K562 (cell line): ENCODE measurements around the gene PCSK6. TPM values are rescaled to one million over a fixed set of nuclear protein-coding genes. Genes with fewer than 3 reads are reported as not detected.

Experiments
- ATAC-seq: fragments of 200-7000 bp; cut with Tn5 transposase; 3 replicates; pipeline ENCODE4 v1.9.1; 2020; ENCODE audit warnings: moderate library complexity
- BruUV-seq: library from RNA; stranded (reverse); fragments of 400-500 nt; replicated peaks from 2 replicates; lab custom pipeline; 2021; lab: Mats Ljungman, UMichigan
- CTCF ChIA-PET: fragments of 300-600 bp; formaldehyde crosslinking; extraction: SDS; loops from one replicate; lab custom pipeline; 2021; ENCODE audit warnings: low intra/inter-chr PET ratio; lab: Yijun Ruan, JAX
- POLR2A ChIA-PET: fragments of 300-600, 350-650 bp; sonication (Branson Sonifier 250); formaldehyde crosslinking; extraction: SDS; loops from one replicate; lab custom pipeline; 2021; ENCODE audit warnings: antibody characterized with exemption, inconsistent platforms; lab: Yijun Ruan, JAX
- DNase-seq, 4 experiments: peaks; one replicate each; pipeline versions ENCODE4 v3.0.0 to v3.0.0-alpha.2; 2011 to 2018; ENCODE audit warnings: low spot score in 3 of 4, mixed read lengths in 3 of 4; ENCODE audit errors: extremely low read depth in 1 of 4
- FAIRE-seq: peaks from 2 replicates; lab custom pipeline; 2011; peaks lifted over from hg19 to GRCh38; lab: Jason Lieb, UNC
- H2AFZ ChIP-seq: 2 replicates; pipeline ENCODE4 v1.6.0; 2011; ENCODE audit warnings: low read depth, low read length, control low read depth, inconsistent platforms
- H3K27ac ChIP-seq: fragments of 200-600 bp; 3 replicates; pipeline ENCODE4 v1.8.0; 2011; ENCODE audit warnings: low read depth, mild to moderate bottlenecking, control low read depth, inconsistent platforms, low read length, moderate library complexity, mixed read lengths; ENCODE audit errors: extremely low read depth
- H3K27me3 ChIP-seq, 2 experiments: fragments of 300-600 bp in 1 of 2; 2 replicates in 1 of 2; 3 replicates in 1 of 2; pipeline versions ENCODE4 v1.6.0 to v1.8.0; 2011; ENCODE audit warnings: inconsistent platforms in 2 of 2, low read length in 2 of 2, mild to moderate bottlenecking in 1 of 2, mixed read lengths in 1 of 2, moderate library complexity in 1 of 2; ENCODE audit not compliant: control insufficient read depth in 2 of 2, insufficient read depth in 2 of 2
- H3K36me3 ChIP-seq: fragments of 300-600 bp; 3 replicates; pipeline ENCODE4 v1.8.0; 2011; ENCODE audit warnings: mild to moderate bottlenecking, low read length, inconsistent platforms; ENCODE audit not compliant: control insufficient read depth, insufficient read depth
- H3K4me1 ChIP-seq, 2 experiments: fragments of 200-600 bp in 1 of 2; replicated peaks in 1 of 2; 2 replicates in 1 of 2; 3 replicates in 1 of 2; pipeline versions ENCODE4 v1.5.1 to v1.8.0; 2011; ENCODE audit warnings: inconsistent platforms in 2 of 2, low read length in 2 of 2, mild to moderate bottlenecking in 1 of 2, mixed read lengths in 1 of 2, moderate library complexity in 1 of 2; ENCODE audit not compliant: control insufficient read depth in 2 of 2, insufficient read depth in 2 of 2
- H3K4me2 ChIP-seq: 2 replicates; pipeline ENCODE4 v1.6.1; 2011; ENCODE audit warnings: low read length, control low read depth, inconsistent platforms, mixed read lengths; ENCODE audit not compliant: insufficient read depth
- H3K4me3 ChIP-seq: fragments of 200-600 bp; sonication (generic), shearing (Covaris generic); 2 replicates; pipeline ENCODE4 v1.5.1; 2016; ENCODE audit warnings: control low read depth, inconsistent platforms
- H3K79me2 ChIP-seq: fragments of 200-600 bp; 3 replicates; pipeline ENCODE4 v1.8.0; 2011; ENCODE audit warnings: low read length, inconsistent platforms; ENCODE audit not compliant: control insufficient read depth, insufficient read depth
- H3K9ac ChIP-seq, 2 experiments: 2 replicates each; pipeline versions ENCODE4 v1.6.0 to v1.6.1; 2011; ENCODE audit warnings: low read depth in 2 of 2, low read length in 2 of 2, control low read depth in 1 of 2, inconsistent platforms in 1 of 2, mild to moderate bottlenecking in 1 of 2, mixed read lengths in 1 of 2; ENCODE audit not compliant: insufficient read depth in 1 of 2
- H3K9me1 ChIP-seq: one replicate; pipeline ENCODE4 v1.6.0; 2011; ENCODE audit warnings: inconsistent platforms, mild to moderate bottlenecking, low read length, moderate library complexity; ENCODE audit not compliant: control insufficient read depth, insufficient read depth
- H3K9me3 ChIP-seq: replicated peaks from 2 replicates; pipeline ENCODE4 v1.5.1; 2011; ENCODE audit warnings: low read depth, low read length, inconsistent platforms; ENCODE audit not compliant: control insufficient read depth, insufficient read depth
- H4K20me1 ChIP-seq: replicated peaks from 2 replicates; pipeline ENCODE4 v1.6.1; 2011; ENCODE audit warnings: low read length, inconsistent platforms, mixed read lengths; ENCODE audit not compliant: control insufficient read depth, insufficient read depth
- CHD2 ChIP-seq: IDR thresholded peaks from 2 replicates; pipeline ENCODE4 v1.6.1; 2011; ENCODE audit warnings: low read depth, low read length
- CHD4 ChIP-seq: fragments of 200-600 bp; sonication (generic); IDR thresholded peaks from 3 replicates; pipeline ENCODE4 v1.6.1; 2012; ENCODE audit warnings: low read depth, mild to moderate bottlenecking, mixed read lengths, low read length, inconsistent platforms; ENCODE audit not compliant: insufficient read depth, insufficient replicate concordance, poor library complexity, severe bottlenecking
- JUN ChIP-seq, 2 experiments: sonication (generic) in 1 of 2; formaldehyde crosslinking in 1 of 2; IDR thresholded peaks; 2 replicates each; pipeline versions ENCODE4 v1.6.1 to v1.8.0; 2012 to 2022; ENCODE audit warnings: borderline replicate concordance in 2 of 2, mild to moderate bottlenecking in 2 of 2, improper control_type of control experiment in 1 of 2, low read depth in 1 of 2, low read length in 1 of 2, missing genetic modification reagents in 1 of 2
- POLR3G ChIP-seq: IDR thresholded peaks from 2 replicates; pipeline ENCODE4 v1.6.1; 2011; ENCODE audit not compliant: insufficient read length, insufficient replicate concordance; ENCODE audit errors: extremely low read depth
- ZNF764 ChIP-seq: fragments of 250-450 bp; sonication (Bioruptor Pico); IDR thresholded peaks from 2 replicates; pipeline ENCODE4 v1.4.0; 2020; ENCODE audit warnings: low read depth, mild to moderate bottlenecking, moderate library complexity
- WGBS: fragments of 100-300 bp; shearing (Covaris generic); methylation state at CpG from one replicate; pipeline ENCODE4 v1.1.6; 2016; ENCODE audit warnings: low coverage, mixed read lengths; ENCODE audit not compliant: insufficient coverage; ENCODE audit errors: missing lambda C conversion rate; 5-methylcytosine and 5-hydroxymethylcytosine counted together
- in situ Hi-C: fragments of 300-500 bp; cut with MboI; formaldehyde crosslinking; loops from 4 replicates; pipeline ENCODE4 v1.15.0; 2018; ENCODE audit warnings: inconsistent platforms, mixed read lengths
- intact Hi-C: fragments of 100-400 bp; cut with micrococcal nuclease; formaldehyde crosslinking; loops from 2 replicates; pipeline ENCODE4 v1.14.2; 2022
- polyA plus RNA-seq, 8 experiments: library from polyadenylated mRNA; depleted of rRNA in 4 of 8; stranded (reverse) in 5 of 8; unstranded in 3 of 8; fragments of >200 nt; fragmentation: Nextera tagmentation in 2 of 8; fragmentation: Illumina TruSeq in 1 of 8; extraction: Ambion mirVana in 2 of 8; extraction: Trizol in 1 of 8; gene quantifications; 2 replicates each; pipeline versions ENCODE4 v1.2.1 to v1.2.3, GENCODE V29; 2011 to 2014; ENCODE audit warnings: inconsistent platforms in 1 of 8, missing spikeins in 1 of 8
- total RNA-seq, 7 experiments: library from RNA; depleted of rRNA in 6 of 7; stranded (reverse); fragments of >200 nt in 6 of 7; fragmentation: Illumina TruSeq in 2 of 7; extraction: Trizol in 2 of 7; gene quantifications; 2 replicates each; pipeline versions ENCODE4 v1.2.1 to v1.2.3, GENCODE V29; 2011 to 2021; ENCODE audit warnings: low replicate concordance in 1 of 7

The PCSK6 gene
- total and polyA plus RNA-seq, 9 of the 15 experiments (the other 6 are each of a cell fraction or from before 2014, with no cell fraction given), result 2.2 to 32.6 (median 14.5) TPM

DNA sequence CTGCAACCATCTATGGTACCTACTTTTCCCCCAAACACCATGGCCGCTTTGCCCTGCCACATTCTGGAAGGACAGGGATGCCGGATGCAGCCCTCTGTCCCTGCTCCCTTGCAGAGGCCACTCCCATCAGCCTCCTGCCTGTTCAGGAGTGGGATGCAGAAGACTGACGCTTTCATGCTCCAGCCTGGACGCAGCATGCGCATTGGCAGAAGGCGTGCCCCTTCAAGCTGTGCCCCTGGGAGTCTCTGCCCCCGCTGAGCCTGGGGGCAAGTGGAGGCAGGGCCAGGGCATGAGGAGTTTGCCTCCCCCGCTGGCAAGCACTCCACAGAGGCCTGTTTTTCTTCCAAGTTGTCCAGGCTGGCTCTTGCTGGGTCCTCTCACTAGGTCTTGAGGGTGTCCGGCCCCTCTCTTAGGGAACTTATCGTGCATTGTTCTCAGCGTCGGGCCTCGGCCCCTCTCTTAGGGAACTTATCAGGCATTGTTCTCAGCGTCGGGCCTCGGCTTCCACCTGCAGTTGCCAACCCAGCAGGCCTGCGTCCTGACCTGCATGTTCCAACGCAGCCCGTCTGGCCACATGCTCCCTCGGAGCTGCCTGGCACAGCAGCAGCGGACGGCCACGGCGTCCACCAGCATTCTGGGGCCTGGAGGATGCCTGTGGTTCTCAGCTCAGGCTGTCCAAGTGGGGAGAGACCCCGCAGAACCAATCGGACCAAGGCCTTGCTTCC, 179.9 kb downstream of the PCSK6 start:
- Histone ChIP-seq H3K4me3 (no peak overlapping the region), H3K9me1 (no peaks in the 10 kb centered on the region), H4K20me1 (no peaks in the 10 kb centered on the region; the same call in none of the 2 replicates), H3K4me2 (no peak overlapping the region), H3K36me3 (no peaks in the 10 kb centered on the region), H3K4me1 (no peaks in the 10 kb centered on the region; a peak in 1 of 5 replicates), H2AFZ (no peak overlapping the region), H3K27me3 (peaks cover 0 to 49% of the 10 kb centered on the region in 2 experiments; a peak in 4 of 5 replicates), H3K79me2 (no peaks in the 10 kb centered on the region), H3K27ac (no peak overlapping the region), H3K9me3 (no peaks in the 10 kb centered on the region), H3K9ac (no peak overlapping the region)
- intact Hi-C loops, result no loop called here
- no peak for TF ChIP-seq JUN (IDR thresholded peaks at IDR 0.05; ENCODE audit: borderline replicate concordance, low read depth, low read length)
- no peak for TF ChIP-seq JUN (CRISPR knock-in tag; IDR thresholded peaks at IDR 0.05; ENCODE audit: borderline replicate concordance)
- TF ChIP-seq POLR3G, result no peak
- TF ChIP-seq CHD2, result no peak
- no peak for TF ChIP-seq ZNF764 (CRISPR knock-in tag)
- no peak for TF ChIP-seq CHD4
- WGBS, result 34% methylated on average over 25 of the region's 26 CpGs
- ATAC-seq (no peak), FAIRE-seq (no peak), DNase-seq (no peak)
- POLR2A ChIA-PET, result no interaction called here
- CTCF ChIA-PET, result no interaction called here
- in situ Hi-C loops, result loop anchor here (10.0 kb wide), 1 partner anchor 185 kb away; no protein-coding TSS in a partner anchor
- BruUV-seq, result no TSS peak
